HG03439 (cell line): Measurements from ENCODE around the gene GON7.
"Not testable (repeated sequence)": the region's sequence is repeated elsewhere in the genome, so short reads cannot be mapped to it uniquely, and the experiment has no call there.

Experiments used
- ATAC-seq: cut with Tn5 transposase; IDR thresholded peaks from one replicate; pipeline ENCODE4 v1.9.1; 2021; ENCODE audit warnings: mild to moderate bottlenecking, moderate library complexity; ENCODE audit not compliant: unreplicated experiment

The GON7 gene

DNA sequence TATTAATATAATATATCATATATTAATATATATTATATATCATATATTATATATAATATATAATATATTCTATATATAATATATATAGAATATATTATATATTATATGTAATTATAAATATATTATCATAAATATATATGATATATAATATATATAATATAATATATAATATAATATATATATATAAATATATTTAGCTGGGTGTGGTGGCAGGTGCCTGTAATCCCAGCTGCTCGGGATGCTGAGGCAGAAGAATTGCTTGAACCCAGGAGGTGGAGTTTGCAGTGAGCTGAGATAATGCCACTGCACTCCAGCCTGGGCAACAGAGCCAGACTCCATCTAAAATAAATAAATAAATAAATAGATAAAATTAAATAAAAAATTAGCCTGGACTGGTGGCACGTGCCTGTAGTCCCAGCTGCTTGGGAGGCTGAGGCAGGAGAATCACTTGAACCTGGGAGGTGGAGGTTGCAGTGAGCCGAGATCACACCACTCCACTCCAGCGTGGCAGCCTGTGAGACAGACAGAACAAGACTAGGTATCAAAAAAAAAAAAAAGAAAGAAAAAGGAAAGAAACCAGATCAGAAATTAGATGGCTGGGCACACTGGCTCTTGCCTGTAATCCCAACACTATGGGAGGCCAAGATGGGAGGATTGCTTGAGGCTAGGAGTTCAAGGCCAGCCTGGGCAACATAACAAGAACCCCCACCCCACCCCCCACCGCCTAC, 47.1 kb downstream of the GON7 start:
- not testable (repeated sequence) for ATAC-seq

DNA sequence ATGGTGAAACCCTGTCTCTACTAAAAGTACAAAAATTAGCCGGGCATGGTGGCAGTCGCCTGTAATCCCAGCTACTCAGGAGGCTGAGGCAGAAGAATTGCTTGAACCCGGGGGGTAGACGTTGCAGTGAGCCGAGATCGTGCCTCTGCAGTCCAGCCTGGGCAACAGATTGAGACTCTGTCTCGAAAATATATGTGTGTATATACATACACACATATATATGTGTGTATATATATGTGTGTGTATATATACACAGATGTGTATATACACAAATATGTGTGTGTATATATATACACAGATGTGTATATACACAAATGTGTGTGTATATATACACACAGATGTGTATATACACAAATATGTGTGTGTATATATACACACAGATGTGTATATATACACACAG, 48.5 kb downstream of the GON7 start:
- not testable (repeated sequence) for ATAC-seq

DNA sequence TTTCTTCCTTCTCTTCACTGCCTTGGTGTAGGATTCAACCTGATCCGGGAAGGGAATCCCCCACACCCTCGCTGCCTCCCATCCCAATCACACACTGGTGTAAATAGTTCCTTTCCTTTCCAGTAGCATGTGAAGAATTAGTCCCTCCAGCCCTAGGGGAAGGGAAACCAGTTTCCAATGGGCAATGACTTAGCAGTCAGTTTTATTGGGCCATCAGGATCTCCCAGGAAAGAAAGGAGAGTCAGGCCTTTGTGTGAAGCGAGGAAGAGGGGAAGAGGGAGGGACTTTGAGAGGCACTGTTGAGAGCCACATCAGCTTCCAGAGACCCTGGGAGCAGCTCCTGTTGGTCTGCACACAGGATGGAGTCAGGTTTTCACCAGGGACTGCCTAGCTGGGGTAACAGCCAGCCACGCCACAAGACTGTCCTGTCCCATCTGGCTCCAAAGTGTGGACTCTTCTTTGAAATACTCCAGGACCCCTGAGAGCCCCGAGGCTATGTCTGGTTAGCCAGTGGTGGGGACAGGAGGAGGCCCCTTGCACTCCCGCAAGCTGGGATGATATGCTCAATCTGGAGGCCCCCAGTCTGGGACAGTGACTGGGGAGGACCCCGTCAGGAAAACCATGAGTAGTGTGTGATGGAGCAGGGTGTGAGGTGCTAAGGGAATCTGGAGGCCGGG, 50.0 kb downstream of the GON7 start:
- ATAC-seq: no peak

GRCh38 chr14:93155667-93156066, 51.2 kb downstream of the GON7 start:
- no peak for ATAC-seq

DNA sequence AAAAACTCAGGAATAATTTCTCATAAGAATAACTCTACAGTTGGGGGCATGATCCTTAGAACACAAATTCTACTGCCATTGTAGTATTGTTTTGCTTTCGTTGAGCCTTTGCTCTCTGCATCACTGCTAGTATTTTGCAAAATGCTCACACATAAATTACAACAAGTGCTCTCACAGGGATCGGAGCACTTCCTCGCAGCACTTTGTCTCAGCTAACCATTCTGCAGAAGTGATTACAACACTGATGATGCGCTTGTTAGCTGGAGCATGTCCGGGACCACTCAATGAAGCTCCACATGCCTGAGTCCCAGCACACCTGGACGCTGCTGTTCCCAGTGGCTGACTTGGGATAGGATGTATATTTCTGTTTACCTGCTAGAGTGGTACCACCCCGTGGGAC, 53.7 kb downstream of the GON7 start:
- ATAC-seq: no peak
